Mucosa of descending colon (tissue), 3 donors: ENCODE data around the gene PSMC2. TPM values are rescaled to one million over a fixed set of nuclear protein-coding genes. Genes with fewer than 3 reads are reported as not detected.

Source experiments
- ATAC-seq: fragments of 200-7000 bp; cut with Tn5 transposase; one replicate; pipeline ENCODE4 v1.9.1; 2020; ENCODE audit warnings: mild to moderate bottlenecking, moderate library complexity
- DNase-seq, 3 donors: peaks; one replicate each; pipeline ENCODE4 v3.0.0-alpha.2; 2020
- H3K36me3 ChIP-seq: fragments of 200-600 bp; one replicate; pipeline ENCODE4 v1.8.0; 2021; ENCODE audit warnings: low read depth, mild to moderate bottlenecking
- H3K4me1 ChIP-seq: fragments of 200-600 bp; one replicate; pipeline ENCODE4 v1.8.0; 2021; ENCODE audit warnings: low read depth, mild to moderate bottlenecking
- H3K4me3 ChIP-seq: fragments of 200-600 bp; one replicate; pipeline ENCODE4 v1.8.0; 2021; ENCODE audit warnings: mild to moderate bottlenecking
- H3K9me3 ChIP-seq: fragments of 200-600 bp; one replicate; pipeline ENCODE4 v1.8.0; 2021; ENCODE audit warnings: mild to moderate bottlenecking
- intact Hi-C, 2 donors: fragments of 100-400 bp; cut with DNase I in 1 of 2; cut with micrococcal nuclease in 1 of 2; formaldehyde crosslinking; loops; one replicate each; pipeline versions ENCODE4 v1.11.0 to v1.11.1; 2022; cut with DNase I, micrococcal nuclease
- long read RNA-seq, 2 donors: library from polyadenylated mRNA; unstranded; transcript quantifications; one replicate each; pipeline ENCODE4 v2.0.0, GENCODE V29; 2019 to 2021
- total RNA-seq, 3 donors: library from RNA; stranded (reverse); fragmentation: NEBNext Ultra II Directional in 2 of 3; extraction: Animal tissue kit (Norgen Biotek cat#: 25700) in 2 of 3; gene quantifications; one replicate each; pipeline versions ENCODE4 v1.2.1 to v1.2.4, GENCODE V29; 2021 to 2023
- TF ChIP-seq, protein P1 (sequence below): fragments of 200-600 bp; IDR thresholded peaks from one replicate; pipeline ENCODE4 v1.8.0; 2022; ENCODE audit warnings: antibody characterized with exemption, mild to moderate bottlenecking
- donor health status: DM: no; HTN: no; CAD: no; lungs with moderate emphysema.
- donor health status: DM: no; HTN: no; CAD: no.
- donor health status: DM: no; HTN: yes; CAD: no.

The PSMC2 gene
- total RNA-seq = 10 to 100 TPM; 47.9 to 85.8 (median 74.0) TPM
- long read RNA-seq, donor 1, transcript PSMC2-201 (12 exons, 2,637 nt) = major isoform, 51 of 56 reads
- long read RNA-seq, donor 1, partial matches to known transcripts = 0 of 56 reads
- long read RNA-seq, donor 1, other reads (novel, unspliced or antisense) = 5 of 56 reads
- long read RNA-seq, donor 2, transcript PSMC2-201 (12 exons, 2,637 nt) = major isoform, 45 of 46 reads
- long read RNA-seq, donor 2, partial matches to known transcripts = 0 of 46 reads
- long read RNA-seq, donor 2, other reads (novel, unspliced or antisense) = 1 of 46 reads

DNA sequence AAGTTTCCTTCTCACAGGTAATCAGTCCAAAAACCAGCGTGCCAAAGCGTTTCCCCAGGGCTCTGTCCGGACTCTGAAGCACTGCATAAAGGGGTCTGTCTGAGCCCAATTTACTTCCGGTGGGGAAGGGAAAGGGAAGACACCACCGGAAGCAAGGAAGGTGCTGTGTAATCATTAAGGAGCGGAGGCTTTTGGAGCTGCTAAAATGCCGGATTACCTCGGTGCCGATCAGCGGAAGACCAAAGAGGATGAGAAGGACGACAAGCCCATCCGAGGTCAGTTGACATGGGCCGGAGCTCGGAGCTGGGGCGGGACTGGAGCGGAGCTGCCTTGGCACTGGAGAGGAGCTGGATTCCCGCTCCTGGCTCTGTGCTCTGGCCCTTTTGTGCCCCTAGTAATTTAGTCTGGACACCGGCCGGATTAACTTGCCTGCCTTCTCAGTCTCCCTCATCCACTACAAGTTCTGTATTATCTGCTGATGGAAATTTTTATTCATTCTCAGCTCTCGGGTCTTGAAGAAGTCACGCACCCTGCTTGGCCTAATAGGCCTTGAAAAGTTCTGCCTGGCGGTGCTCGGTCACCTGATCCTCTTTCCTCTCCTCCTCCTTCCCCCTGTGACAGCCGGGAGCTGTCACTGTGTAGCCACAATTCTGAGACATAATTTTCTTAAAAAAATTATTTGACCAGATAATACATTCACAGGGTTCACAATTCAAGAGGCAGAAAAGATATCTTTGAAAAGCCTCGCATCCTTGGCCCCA lies at the start of gene PSMC2:
TSS of gene PSMC2 (plus strand) at position 137 of the 761 bp plus-strand sequence. CDS start at position 206, 69 bp downstream.
- DNase-seq (peak; percentile 66 to 90 (median 74)), ATAC-seq (peak; percentile 80)
- Histone ChIP-seq H3K36me3 (no peaks in the 10 kb centered on the region), H3K4me1 (peaks cover 20% of the 10 kb centered on the region), H3K4me3 (peak within 1 kb of the TSS; percentile 60), H3K9me3 (no peaks in the 10 kb centered on the region)
- TF ChIP-seq, protein P1, sequence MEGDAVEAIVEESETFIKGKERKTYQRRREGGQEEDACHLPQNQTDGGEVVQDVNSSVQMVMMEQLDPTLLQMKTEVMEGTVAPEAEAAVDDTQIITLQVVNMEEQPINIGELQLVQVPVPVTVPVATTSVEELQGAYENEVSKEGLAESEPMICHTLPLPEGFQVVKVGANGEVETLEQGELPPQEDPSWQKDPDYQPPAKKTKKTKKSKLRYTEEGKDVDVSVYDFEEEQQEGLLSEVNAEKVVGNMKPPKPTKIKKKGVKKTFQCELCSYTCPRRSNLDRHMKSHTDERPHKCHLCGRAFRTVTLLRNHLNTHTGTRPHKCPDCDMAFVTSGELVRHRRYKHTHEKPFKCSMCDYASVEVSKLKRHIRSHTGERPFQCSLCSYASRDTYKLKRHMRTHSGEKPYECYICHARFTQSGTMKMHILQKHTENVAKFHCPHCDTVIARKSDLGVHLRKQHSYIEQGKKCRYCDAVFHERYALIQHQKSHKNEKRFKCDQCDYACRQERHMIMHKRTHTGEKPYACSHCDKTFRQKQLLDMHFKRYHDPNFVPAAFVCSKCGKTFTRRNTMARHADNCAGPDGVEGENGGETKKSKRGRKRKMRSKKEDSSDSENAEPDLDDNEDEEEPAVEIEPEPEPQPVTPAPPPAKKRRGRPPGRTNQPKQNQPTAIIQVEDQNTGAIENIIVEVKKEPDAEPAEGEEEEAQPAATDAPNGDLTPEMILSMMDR = no peak
- intact Hi-C loops = no loop called here

DNA sequence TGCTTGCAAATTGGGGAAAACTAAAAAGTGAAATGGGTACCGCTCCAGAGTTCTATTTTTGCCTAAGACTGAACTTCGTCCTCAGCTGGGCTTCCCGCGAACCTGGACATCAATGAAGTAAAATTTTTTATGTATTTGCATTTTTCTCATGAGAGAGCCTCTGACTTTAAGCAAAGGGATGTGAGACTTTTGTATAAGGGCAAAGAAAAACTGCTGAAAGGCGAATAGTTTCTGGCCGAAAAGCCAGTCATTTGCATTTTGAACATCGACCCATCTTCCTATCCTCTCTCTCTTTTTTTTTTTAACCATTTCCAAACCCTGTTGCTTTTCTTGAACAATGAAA lies 49.6 kb upstream of the PSMC2 start:
- H3K4me3 ChIP-seq = peak overlapping the region; percentile 73
- ATAC-seq (no peak), DNase-seq (no peak)
- TF ChIP-seq, protein P1 = no peak
- intact Hi-C loops = no loop called here
- H3K36me3 ChIP-seq = peaks cover 6% of the 10 kb centered on the region
- H3K4me1 ChIP-seq = peaks cover 9% of the 10 kb centered on the region
- no peaks in the 10 kb centered on the region for H3K9me3 ChIP-seq

DNA sequence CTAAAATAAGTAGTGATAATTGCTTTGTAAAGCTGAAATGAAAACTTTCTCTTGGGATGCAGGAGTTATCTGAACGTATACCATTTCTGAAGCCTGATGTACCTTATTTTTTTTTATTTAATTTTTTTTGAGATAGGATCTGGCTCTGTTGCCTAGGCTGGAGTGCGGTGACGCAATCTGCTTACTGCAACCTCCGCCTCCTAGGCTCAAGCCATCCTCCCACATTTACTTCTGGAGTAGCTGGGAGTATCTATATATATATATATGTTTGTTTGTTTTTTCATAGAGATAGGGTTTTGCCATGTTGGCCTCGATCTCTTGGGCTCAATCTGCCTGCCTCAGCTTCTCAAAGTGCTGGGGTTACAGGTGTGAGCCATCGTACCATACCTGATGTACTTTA lies 47.8 kb upstream of the PSMC2 start:
- peaks cover 9% of the 10 kb centered on the region for H3K4me1 ChIP-seq
- H3K9me3 ChIP-seq = no peaks in the 10 kb centered on the region
- no peak overlapping the region for H3K4me3 ChIP-seq
- ATAC-seq = no peak
- intact Hi-C loops = loop anchor here in 1 of 2 donors (10.0 kb wide), 1 partner anchor 65 kb away; no protein-coding TSS in a partner anchor
- DNase-seq = no peak
- H3K36me3 ChIP-seq = peaks cover 10% of the 10 kb centered on the region
- TF ChIP-seq, protein P1 = no peak

DNA sequence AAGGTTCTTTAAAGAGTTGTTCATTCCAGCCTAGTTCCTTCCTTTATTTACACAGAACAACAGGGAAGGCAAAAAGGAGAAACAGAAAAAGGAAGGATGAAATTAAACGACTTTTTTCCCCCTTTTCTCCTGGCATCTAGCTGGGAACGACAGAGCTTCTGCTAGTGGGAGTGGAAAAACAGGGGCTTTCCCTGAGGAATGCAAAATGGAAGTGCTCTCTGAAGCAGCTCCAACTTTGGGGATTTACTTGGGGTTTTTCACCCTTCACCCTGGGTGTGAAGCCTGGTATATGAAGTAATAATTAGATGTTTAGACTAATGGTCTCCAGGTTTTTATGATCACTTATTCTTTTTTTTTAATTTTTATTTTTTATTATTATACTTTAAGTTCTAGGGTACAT lies 46.0 kb upstream of the PSMC2 start:
- H3K9me3 ChIP-seq = no peaks in the 10 kb centered on the region
- ATAC-seq = no peak
- DNase-seq = no peak
- peaks cover 18% of the 10 kb centered on the region for H3K36me3 ChIP-seq
- H3K4me3 ChIP-seq = no peak overlapping the region
- TF ChIP-seq, protein P1 = no peak
- intact Hi-C loops = loop anchor here in 1 of 2 donors (10.0 kb wide), 1 partner anchor 63 kb away; no protein-coding TSS in a partner anchor
- H3K4me1 ChIP-seq = peaks cover 9% of the 10 kb centered on the region

DNA sequence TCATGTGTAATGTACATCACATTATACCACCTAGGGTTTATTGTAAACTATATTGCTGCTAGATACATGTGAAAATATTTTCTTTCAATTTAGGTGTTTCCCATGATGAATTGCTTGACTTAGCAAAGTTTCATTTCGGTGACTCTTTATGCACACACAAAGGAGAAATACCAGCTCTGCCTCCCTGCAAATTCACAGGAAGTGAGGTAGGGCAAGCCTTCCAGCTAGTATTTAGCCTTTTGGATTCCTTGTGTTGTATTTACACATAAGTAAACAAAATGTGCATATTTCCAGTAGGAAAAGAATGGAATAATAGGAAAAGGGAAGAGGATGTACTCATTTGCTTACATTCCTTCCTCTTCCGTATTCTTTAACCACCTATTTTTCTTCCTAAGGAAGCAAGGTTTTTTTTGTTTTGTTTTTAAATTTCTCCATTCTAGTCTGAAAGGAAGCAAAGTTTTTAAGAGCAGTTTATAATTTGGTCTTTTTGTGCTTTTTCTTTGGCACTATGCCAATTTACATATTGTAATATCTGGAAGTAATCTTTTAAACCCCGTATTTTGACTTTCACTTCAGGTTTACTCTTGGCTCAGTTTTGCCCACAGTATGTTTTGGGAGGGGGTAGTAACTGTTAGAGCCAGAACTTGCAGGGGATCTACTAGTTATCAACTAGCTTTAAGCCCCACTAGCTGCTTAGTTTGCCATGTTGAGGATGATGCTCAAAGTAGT lies 39.8 kb upstream of the PSMC2 start:
- Histone ChIP-seq H3K36me3 (peaks cover 16% of the 10 kb centered on the region), H3K9me3 (no peaks in the 10 kb centered on the region), H3K4me3 (no peak overlapping the region), H3K4me1 (no peaks in the 10 kb centered on the region)
- no peak for ATAC-seq
- TF ChIP-seq, protein P1 = no peak
- intact Hi-C loops = loop anchor here in 1 of 2 donors (10.0 kb wide), 1 partner anchor 57 kb away; no protein-coding TSS in a partner anchor
- no peak for DNase-seq
